ENCODE data around the gene PLCH1.

The PLCH1 gene

DNA sequence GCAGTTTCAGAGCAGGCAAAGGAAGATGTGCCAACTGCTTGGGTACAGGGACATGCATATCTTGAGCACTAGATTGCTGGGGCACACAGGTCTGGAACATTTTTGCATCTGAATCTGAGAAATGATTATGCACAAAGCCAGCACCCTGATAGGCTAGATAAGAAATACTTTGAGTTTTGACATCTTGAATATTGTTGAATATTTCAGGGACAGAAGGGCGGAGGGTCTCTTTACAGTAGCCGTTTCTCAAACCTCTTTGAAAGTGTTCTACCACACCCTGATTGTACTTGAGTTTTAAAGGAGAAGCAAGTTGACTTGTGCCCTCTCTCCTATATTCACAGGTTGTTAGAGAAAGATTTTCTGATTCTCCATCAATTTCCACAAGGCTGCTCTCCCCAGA is 263.3 kb downstream of the PLCH1 start:
- no peak for DNase-seq (ENCODE audit: low spot score)

GRCh38 chr3:155481089-155481488 is 263.8 kb downstream of the PLCH1 start:
- DNase-seq (ENCODE audit: low spot score) = no peak

DNA sequence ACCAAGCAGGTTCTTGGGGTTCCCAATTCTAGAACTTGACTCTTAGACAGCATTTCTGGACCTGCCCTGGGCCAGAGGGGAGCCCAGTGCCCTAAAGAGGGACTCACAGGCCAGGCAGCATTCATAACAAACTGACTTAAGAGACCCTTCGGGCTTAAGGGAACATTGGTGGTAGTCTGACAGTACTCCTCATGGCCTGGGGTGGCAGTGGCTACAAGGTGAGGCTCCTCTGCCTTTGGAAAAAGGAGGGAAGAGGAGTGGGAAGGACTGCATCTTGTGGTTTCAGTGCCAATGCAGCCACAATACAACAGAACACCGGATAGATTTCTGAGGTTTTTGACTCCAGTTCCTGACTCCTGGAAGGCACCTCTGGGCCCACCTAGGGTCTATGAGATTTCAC is 279.2 kb downstream of the PLCH1 start:
- no peak for DNase-seq (ENCODE audit: low spot score)

DNA sequence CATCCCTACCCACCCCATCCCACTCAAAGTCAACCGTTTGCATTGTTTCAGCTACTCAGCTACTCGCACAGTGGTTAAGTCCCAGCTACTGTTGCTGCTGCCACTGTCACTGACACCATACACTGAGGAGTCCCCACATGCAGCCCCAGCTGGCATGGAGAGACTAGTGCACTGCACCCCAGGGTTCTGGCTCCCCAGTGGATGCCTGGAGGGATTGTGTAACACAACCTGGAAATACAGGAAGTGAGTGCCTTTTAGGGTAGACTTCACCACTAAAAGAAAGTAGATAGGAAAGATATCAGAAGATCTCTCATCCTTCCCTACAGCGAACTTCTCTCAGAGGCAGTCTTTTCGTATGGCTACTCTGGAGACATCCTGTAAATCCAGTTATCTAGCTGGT is 282.2 kb downstream of the PLCH1 start:
- no peak for DNase-seq (ENCODE audit: low spot score)

DNA sequence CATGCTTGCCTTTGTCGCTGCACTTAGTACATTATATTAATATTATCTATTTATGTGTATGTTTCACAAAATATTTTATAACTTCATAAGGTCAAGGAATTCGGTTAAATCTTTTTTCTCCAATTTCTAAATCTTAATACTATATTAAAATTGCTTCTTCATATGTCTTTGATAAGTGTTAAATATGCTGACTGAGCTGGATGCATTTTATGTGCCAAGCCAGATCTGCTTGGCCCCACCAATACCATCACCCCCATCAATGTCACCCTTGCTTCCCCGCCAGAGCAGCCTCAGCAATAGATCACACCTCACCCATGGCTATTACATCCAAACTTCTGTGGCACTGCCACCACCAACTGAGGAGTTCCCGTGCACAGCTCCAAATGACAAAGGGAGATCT is 287.3 kb downstream of the PLCH1 start:
- no peak for DNase-seq (ENCODE audit: low spot score)

GRCh38 chr3:155455765-155456164 is 289.1 kb downstream of the PLCH1 start:
- DNase-seq (ENCODE audit: low spot score) = no peak

DNA sequence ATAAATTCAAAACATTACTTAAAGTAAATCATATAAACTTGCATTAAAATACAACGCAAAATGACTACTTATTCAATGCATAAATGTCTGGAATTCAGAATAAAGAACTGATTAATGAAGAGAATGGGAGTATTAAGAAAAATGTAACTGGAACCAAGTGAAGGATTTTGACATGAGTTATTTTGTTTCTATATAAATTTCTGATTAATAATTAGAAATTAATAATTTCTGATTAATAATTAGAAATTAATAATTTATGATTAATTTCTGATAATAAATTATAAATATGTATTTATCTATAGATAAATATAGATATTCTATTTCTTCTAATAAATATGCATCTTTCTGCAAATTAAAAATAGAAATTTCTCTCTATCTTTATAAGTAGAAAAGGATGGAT is 291.4 kb downstream of the PLCH1 start:
- no peak for DNase-seq (ENCODE audit: low spot score)

GRCh38 chr3:155449613-155450267 is 295.1 kb downstream of the PLCH1 start:
- DNase-seq (ENCODE audit: low spot score) = no peak

DNA sequence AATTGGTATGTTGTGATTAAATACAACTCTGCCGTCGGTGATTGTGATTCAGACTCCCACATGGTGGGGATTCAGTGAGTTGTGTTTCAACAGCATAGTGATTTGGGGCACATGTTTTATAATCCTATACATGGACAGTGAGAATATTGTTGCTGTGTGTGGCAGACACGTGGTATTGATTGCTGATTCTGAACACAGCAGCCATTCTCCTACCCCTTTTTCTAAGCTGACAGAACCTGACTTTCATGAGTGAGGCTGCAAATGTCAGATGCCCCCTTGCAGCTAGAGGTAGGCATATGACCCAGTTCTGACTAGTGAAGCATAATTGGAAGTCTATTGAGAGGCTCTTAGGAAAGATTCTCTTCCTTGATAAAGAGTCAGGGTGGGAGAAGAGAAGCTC is 296.3 kb downstream of the PLCH1 start:
- DNase-seq (ENCODE audit: low spot score) = no peak

GRCh38 chr3:155446366-155446765 is 298.5 kb downstream of the PLCH1 start:
- no peak for DNase-seq (ENCODE audit: low spot score)

DNA sequence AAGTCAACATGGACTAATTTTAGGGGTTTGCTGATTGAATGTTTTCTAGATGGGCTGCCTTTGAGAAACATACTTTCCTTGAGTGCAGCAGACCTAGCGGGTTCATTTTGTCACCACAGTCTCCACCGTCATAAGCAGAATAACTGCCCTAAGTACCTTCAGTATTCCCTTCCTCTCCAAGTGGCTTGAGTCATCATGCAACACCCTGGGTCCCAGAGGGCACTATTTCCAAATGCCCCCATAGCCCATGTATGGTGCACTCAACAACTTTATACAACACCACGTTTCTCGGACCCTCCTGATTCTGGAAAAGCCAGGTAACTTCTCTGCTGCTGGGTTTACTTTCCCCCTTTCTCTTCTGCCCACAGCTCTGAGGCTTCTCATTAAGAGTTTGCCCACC is 300.1 kb downstream of the PLCH1 start:
- DNase-seq (ENCODE audit: low spot score) = no peak

DNA sequence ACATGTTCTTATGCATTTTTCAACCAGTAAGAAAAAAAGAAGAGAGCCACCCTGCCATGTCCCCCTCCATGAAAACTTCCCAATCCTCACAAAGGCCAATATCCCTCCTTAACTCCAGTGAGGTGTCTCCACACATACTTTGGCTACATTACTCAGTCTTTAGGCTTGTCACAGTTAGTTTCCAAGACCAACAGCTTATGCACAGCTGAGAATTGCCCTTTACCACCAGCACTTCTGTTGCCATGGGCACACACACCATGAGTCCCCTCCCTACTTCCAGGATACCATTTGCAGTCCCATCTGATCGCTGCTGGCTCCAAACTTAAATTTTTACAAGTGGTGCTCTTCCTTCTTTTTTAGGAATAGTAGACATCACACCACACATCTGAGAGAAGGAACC is 301.1 kb downstream of the PLCH1 start:
- no peak for DNase-seq (ENCODE audit: low spot score)

- peak; percentile 11 for DNase-seq (ENCODE audit: low spot score)
Measured at GRCh38 chr3:155442072-155442471, 302.8 kb downstream of the PLCH1 start.

DNA sequence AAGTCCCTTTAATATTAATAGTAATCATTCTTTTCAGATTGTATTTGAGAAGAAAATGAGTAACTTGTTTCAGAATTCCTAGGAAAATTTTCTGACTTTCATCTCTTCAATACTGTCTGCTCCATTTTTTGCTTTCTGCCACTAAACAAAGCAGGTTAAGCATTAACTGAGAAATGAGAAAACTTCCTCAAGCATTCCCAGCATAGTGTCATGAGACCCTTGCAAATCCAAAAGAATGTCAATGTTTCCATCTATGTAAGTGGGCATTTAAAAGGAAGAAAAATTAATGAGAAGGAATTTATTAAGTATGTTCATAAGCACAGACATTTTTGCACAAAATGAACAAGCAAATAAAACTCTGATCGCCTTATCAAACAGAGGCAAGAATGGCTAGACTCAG is 303.4 kb downstream of the PLCH1 start:
- no peak for DNase-seq (ENCODE audit: low spot score)

DNA sequence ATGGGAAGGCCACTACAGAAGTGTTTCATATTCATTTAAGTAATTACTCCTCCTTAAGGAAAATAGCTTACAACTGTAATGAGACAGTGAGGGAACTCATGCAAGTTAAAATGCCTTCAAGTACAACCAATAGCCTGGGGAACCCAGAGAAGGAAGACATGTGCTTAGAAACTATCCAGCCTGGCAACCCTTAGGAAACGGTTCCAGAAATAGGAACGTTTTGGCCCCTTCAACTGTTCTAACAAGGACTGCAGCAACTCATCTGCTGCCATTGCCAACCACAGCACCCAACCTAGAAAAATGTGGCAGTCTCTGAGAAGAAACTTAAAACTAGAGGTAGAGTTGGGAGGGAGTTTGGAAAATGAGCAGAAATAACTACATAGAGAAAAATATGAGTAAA is 303.8 kb downstream of the PLCH1 start:
- no peak for DNase-seq (ENCODE audit: low spot score)

DNA sequence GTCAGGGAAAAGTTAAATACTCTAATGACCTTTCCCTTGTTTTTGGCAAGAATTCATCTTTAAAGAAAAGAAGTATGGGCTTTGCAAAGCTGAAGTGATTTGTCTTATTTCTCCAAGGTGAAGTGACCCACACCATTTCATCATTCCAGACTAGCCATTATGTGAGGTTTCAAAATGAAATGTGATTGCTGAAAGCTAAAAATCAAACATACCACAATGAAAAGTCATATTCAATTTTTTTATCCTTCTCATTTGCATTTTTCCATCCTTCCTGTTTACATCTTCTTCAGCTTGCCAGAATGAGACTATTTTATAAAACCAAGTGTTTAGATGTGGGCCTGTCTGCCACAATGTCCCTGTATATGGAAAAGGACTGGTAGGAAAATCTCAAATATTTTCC is 309.1 kb downstream of the PLCH1 start:
- DNase-seq (ENCODE audit: low spot score) = no peak

- no peak for DNase-seq (ENCODE audit: low spot score)
Measured at GRCh38 chr3:155431856-155432570, 312.9 kb downstream of the PLCH1 start.

DNA sequence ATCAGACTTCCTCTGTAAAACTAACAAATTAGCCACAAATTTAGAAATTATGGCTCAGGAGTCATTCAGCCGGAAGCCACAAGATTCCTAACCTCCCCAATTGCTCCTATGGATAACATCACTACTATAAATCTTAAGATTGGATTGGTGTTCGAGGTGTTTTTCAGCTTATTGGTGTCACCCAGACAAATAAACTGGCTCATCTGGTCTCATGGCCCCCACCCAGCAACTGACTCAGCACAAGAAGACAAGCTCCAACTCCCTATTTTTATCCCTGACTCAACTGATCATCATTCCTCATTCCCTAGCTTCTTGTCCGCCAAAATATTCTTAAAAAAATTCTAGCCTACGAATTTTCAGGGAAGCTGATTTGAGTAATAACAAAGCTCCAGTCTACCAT is 316.3 kb downstream of the PLCH1 start:
- no peak for DNase-seq (ENCODE audit: low spot score)

- no peak for DNase-seq (ENCODE audit: low spot score)
Measured at GRCh38 chr3:155426524-155427230, 318.2 kb downstream of the PLCH1 start.

- no peak for DNase-seq (ENCODE audit: low spot score)
Measured at GRCh38 chr3:155425396-155425795, 319.5 kb downstream of the PLCH1 start.

GRCh38 chr3:155424323-155424710 is 320.6 kb downstream of the PLCH1 start:
- no peak for DNase-seq (ENCODE audit: low spot score)

DNA sequence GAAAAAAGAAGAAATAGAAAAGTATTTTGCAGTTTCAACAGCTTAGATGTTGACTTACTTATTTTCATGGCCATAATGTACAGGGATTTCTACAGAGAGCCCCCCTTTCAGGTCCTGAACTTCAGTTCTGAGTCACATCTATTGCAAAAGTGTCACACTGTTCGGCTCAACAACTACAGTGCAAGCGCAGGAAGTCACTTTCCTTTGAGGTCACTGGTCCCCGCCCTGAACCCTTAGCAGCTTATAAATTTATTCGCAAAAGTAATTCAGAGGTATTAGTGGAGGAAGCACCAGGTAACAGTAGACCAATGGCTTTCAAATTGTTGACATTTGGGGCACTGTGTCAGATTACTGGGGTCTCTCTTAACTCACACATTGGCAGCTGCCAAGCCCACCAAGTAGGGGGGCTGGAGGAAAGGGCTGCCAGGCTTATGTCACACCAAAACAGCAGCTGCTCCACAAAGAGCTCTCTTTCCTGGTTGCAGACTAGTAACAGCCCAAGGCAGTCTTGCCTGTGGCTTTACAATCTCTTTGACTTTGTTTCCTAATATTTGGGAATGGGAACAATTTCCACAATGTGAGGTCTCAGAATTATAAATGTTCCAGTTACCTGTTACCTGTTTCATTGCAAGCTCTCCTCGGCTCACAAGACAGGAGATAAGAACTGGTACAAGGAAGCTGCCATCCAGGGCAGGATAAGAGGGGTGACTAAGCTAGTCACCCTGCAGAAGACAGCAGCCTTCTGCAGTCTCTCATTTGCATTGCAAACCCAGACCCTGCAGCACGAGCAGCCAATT is 321.1 kb downstream of the PLCH1 start:
- DNase-seq (ENCODE audit: low spot score) = no peak

Data from RKO (cell line).